Parathyroid adenoma (tissue), 2 donors: ENCODE results near the gene BRWD1.

Experiments
- H2AFZ ChIP-seq: fragments of 300-600 bp; sonication (generic); one replicate; pipeline ENCODE4 v1.7.0; 2017; ENCODE audit warnings: antibody characterized with exemption, mild to moderate bottlenecking
- H3K27ac ChIP-seq: fragments of 300-600 bp; sonication (generic); one replicate; pipeline ENCODE4 v1.7.0; 2017
- H3K27me3 ChIP-seq: fragments of 300-600 bp; sonication (generic); one replicate; pipeline ENCODE4 v1.7.0; 2017; ENCODE audit warnings: low read length; ENCODE audit not compliant: control insufficient read depth, insufficient read depth
- H3K36me3 ChIP-seq: fragments of 300-600 bp; sonication (generic); one replicate; pipeline ENCODE4 v1.7.0; 2017; ENCODE audit warnings: low read length; ENCODE audit not compliant: control insufficient read depth, insufficient read depth
- H3K4me1 ChIP-seq: fragments of 300-600 bp; sonication (generic); one replicate; pipeline ENCODE4 v1.7.0; 2017; ENCODE audit warnings: control low read depth
- H3K4me2 ChIP-seq: fragments of 300-600 bp; sonication (generic); one replicate; pipeline ENCODE4 v1.7.0; 2017; ENCODE audit warnings: low read length
- H3K4me3 ChIP-seq: fragments of 300-600 bp; sonication (generic); one replicate; pipeline ENCODE4 v1.7.0; 2017; ENCODE audit warnings: low read depth, low read length
- H3K79me2 ChIP-seq: fragments of 300-600 bp; sonication (generic); one replicate; pipeline ENCODE4 v1.7.0; 2017; ENCODE audit warnings: control low read depth
- H3K9ac ChIP-seq: fragments of 300-600 bp; sonication (generic); one replicate; pipeline ENCODE4 v1.7.0; 2017; ENCODE audit warnings: mild to moderate bottlenecking
- H3K9me3 ChIP-seq: fragments of 300-600 bp; sonication (generic); one replicate; pipeline ENCODE4 v1.7.0; 2017; ENCODE audit warnings: low read length; ENCODE audit not compliant: control insufficient read depth
- TF ChIP-seq, protein P1 (sequence below): fragments of 300-600 bp; sonication (generic); IDR thresholded peaks from one replicate; pipeline ENCODE4 v1.7.0; 2017; ENCODE audit warnings: antibody characterized with exemption, mild to moderate bottlenecking
- donor health status: primary hyperparathyroidism.

The BRWD1 gene

DNA sequence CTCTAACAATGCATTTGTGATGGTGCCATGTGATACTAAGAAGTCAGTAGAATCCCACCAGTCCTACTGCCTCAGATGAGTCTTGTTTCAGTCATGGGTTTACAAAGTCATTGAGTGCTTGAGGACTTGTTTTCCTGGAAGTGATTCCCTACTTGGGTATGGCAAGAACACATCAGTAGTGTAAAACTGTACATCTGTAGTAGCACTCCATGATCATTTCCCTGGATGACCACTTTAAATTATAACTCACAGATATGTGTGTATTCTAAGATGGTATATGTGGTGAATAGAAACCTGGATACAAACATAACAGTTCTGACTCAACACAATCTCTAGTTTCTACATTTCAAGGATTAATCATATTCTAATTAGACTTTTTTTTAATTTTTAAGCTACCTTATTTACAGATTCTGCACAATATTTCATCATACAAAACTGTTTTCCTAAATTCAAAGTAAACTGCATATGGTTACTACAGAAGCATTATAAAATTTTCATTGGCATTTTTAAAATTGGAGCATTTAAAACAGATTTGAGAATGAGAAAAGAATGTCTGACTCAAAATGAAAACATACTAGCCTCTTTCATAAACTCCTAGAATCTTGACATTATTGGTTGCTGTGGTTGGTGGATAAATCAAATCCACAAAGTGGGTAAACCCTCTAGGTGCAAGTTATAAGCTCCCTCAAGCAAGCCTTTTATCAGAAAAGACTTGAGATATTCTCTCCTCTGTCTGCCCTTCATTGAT is 123.4 kb downstream of the BRWD1 start:
- Histone ChIP-seq H3K36me3 (no peaks in the 10 kb centered on the region), H3K4me2 (no peak overlapping the region), H3K27me3 (no peaks in the 10 kb centered on the region), H3K9ac (no peak overlapping the region), H3K4me3 (no peak overlapping the region), H3K4me1 (no peaks in the 10 kb centered on the region), H2AFZ (no peak overlapping the region), H3K27ac (no peak overlapping the region), H3K79me2 (no peaks in the 10 kb centered on the region), H3K9me3 (no peaks in the 10 kb centered on the region)
- TF ChIP-seq, protein P1, sequence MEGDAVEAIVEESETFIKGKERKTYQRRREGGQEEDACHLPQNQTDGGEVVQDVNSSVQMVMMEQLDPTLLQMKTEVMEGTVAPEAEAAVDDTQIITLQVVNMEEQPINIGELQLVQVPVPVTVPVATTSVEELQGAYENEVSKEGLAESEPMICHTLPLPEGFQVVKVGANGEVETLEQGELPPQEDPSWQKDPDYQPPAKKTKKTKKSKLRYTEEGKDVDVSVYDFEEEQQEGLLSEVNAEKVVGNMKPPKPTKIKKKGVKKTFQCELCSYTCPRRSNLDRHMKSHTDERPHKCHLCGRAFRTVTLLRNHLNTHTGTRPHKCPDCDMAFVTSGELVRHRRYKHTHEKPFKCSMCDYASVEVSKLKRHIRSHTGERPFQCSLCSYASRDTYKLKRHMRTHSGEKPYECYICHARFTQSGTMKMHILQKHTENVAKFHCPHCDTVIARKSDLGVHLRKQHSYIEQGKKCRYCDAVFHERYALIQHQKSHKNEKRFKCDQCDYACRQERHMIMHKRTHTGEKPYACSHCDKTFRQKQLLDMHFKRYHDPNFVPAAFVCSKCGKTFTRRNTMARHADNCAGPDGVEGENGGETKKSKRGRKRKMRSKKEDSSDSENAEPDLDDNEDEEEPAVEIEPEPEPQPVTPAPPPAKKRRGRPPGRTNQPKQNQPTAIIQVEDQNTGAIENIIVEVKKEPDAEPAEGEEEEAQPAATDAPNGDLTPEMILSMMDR = no peak

DNA sequence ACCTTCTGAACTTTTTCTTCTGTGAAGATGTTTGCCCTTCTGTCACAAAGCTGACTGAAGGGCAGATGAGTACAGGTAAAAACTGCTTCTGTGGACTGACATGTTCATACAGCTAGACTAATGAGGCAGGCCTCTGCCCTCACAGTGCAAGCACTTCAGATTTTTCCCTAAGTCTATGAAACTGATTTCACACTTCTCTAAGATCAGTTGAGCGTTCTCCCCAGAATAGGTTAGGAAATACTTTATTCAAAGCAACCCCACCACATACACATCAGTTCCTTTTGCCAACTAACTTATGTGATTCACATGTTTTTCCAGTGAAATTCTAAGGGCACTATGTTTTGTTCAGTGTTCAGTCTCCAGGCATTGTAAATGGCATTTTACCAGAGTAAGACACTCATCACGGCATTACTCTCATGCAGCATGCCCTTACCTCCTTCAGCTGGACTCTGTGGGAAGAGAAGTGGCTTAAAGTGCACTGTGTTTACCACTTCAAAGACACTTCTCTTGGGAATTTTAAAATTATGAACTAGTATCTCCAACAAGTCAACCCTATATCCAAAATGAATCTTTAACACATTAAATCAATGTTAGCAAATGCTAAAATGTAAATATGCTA is 124.8 kb downstream of the BRWD1 start:
- Histone ChIP-seq H3K79me2 (no peaks in the 10 kb centered on the region), H3K4me1 (no peaks in the 10 kb centered on the region), H3K27ac (no peak overlapping the region), H3K27me3 (no peaks in the 10 kb centered on the region), H3K9me3 (no peaks in the 10 kb centered on the region), H3K4me2 (no peak overlapping the region), H3K9ac (no peak overlapping the region), H3K36me3 (no peaks in the 10 kb centered on the region), H3K4me3 (no peak overlapping the region), H2AFZ (no peak overlapping the region)
- TF ChIP-seq, protein P1 = no peak

DNA sequence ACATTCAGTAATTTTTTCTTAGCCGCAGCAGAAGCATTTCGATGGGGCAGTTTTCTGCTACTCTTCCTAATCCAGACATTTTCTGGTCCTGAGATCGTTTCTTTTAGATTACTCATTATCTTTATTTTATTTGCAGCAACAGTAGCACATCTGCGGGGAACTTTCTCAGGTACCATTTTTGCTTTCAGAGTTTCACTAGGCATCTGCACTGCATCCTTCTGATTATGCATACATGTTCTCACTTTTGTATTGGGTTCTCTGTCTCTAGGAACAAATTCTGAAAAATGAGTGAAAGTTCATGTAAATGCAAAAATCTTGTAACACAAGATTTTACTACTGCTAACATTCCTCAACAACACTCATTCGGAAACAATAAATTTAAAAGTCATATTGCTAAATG is 126.3 kb downstream of the BRWD1 start:
- no peak overlapping the region for H3K4me3 ChIP-seq
- H3K36me3 ChIP-seq = no peaks in the 10 kb centered on the region
- no peaks in the 10 kb centered on the region for H3K79me2 ChIP-seq
- H3K4me1 ChIP-seq = peaks cover 3% of the 10 kb centered on the region
- TF ChIP-seq, protein P1 = no peak
- H2AFZ ChIP-seq = no peak overlapping the region
- H3K9ac ChIP-seq = no peak overlapping the region
- H3K27me3 ChIP-seq = no peaks in the 10 kb centered on the region
- H3K4me2 ChIP-seq = no peak overlapping the region
- H3K9me3 ChIP-seq = no peaks in the 10 kb centered on the region
- no peak overlapping the region for H3K27ac ChIP-seq

DNA sequence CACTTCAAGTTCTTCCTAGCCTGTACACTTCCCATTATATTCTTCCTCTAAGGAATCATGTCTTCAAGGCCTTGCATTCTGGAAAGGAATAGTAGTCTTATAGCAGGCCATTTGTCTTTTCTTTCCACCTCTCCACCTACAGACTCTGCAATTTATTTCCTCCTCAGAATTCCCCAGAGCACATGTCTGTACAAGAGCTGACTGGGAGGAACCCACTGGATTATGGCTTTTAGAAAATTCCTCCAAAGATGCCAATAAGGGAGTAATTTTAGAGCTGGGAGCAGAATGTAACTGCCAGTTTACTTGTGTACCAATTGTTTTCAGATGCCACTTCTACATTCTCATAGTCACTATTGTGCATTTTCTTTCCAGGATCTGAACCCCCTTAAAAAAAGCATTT is 126.8 kb downstream of the BRWD1 start:
- no peak overlapping the region for H3K27ac ChIP-seq
- H3K4me3 ChIP-seq = no peak overlapping the region
- H3K36me3 ChIP-seq = no peaks in the 10 kb centered on the region
- H3K9me3 ChIP-seq = no peaks in the 10 kb centered on the region
- TF ChIP-seq, protein P1 = no peak
- no peak overlapping the region for H3K9ac ChIP-seq
- H3K79me2 ChIP-seq = no peaks in the 10 kb centered on the region
- H2AFZ ChIP-seq = no peak overlapping the region
- no peaks in the 10 kb centered on the region for H3K27me3 ChIP-seq
- H3K4me1 ChIP-seq = peaks cover 4% of the 10 kb centered on the region
- no peak overlapping the region for H3K4me2 ChIP-seq

DNA sequence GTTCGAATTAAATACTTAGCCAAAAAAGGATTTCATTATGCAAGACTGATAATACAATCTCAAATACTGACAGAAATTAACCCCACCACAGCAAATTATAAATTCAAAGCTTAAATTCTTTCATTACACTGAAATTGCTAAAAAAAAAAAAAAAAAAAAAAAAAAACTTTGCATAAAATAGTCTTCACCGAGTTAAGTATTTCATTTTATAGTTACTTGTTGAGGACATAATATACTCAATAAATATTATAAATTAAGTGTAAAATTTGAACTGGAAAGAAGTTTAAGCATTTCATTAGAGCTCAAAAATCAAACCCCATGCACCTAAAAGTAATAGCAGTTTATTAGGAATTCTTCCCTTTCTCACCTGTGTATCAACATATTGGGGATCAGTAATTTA is 128.3 kb downstream of the BRWD1 start:
- Histone ChIP-seq H3K4me2 (no peak overlapping the region), H3K79me2 (no peaks in the 10 kb centered on the region), H2AFZ (no peak overlapping the region), H3K9me3 (no peaks in the 10 kb centered on the region), H3K4me1 (peaks cover 4% of the 10 kb centered on the region), H3K27ac (no peak overlapping the region), H3K36me3 (no peaks in the 10 kb centered on the region), H3K27me3 (no peaks in the 10 kb centered on the region), H3K4me3 (no peak overlapping the region), H3K9ac (no peak overlapping the region)
- TF ChIP-seq, protein P1 = no peak
